ES-I3 (cell line): ENCODE data around the gene RAD51B.

Experiments
- H3K36me3 ChIP-seq: 2 replicates; pipeline ENCODE4 v1.6.1; 2013; ENCODE audit warnings: mild to moderate bottlenecking, low read length, control low read depth, moderate library complexity; ENCODE audit not compliant: insufficient read depth
- H3K4me1 ChIP-seq: 2 replicates; pipeline ENCODE4 v1.6.1; 2013; ENCODE audit warnings: mild to moderate bottlenecking, control low read depth, low read length; ENCODE audit not compliant: insufficient read depth
- H3K9ac ChIP-seq: 2 replicates; pipeline ENCODE4 v1.6.1; 2013; ENCODE audit warnings: low read depth, mild to moderate bottlenecking, low read length, moderate library complexity
- H3K9me3 ChIP-seq: 2 replicates; pipeline ENCODE4 v1.6.1; 2013; ENCODE audit warnings: mild to moderate bottlenecking, low read length, moderate library complexity; ENCODE audit not compliant: control insufficient read depth, insufficient read depth

RAD51B gene

DNA sequence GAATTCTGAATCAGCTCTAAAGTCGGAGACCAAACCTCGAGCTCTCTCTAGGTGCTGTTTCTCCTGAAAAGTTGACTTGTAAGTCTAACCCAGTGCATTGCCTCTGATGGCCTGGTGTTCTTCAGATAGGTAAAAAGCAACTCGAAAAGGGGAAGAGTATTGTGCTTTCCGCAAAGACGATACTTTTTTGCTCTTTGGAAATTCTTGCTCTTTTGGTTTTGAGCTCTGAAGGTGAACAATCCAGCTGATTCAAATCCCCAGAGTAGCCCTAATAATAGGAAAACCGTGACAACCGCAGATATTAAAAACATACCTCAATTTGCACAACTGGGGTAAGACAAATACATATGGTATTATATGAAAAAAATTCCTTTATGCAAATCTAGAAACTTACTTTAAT, 447.4 kb downstream of the RAD51B start:
- Histone ChIP-seq H3K36me3 (no peaks in the 10 kb centered on the region), H3K4me1 (peaks cover 28% of the 10 kb centered on the region), H3K9me3 (no peaks in the 10 kb centered on the region), H3K9ac (no peak overlapping the region)

DNA sequence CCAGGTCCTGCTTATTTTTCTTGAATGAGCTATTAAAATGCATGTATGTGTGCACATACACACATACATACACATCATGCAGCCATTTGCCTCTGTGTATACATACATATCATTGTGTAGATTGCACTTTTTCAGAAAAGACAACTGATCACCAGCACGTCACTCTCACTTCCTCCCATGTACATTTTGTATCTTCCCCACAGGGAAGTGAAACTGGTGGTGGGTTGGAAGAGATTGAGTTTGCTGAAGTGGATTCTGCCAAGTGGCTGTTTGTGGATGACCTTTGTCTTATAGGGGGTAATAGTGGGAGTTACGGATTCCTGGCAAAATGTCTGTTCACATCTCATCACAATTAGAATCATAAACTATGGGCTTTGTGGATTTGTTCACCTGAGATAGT, 448.6 kb downstream of the RAD51B start:
- no peaks in the 10 kb centered on the region for H3K9me3 ChIP-seq
- H3K9ac ChIP-seq = no peak overlapping the region
- no peaks in the 10 kb centered on the region for H3K36me3 ChIP-seq
- peaks cover 16% of the 10 kb centered on the region for H3K4me1 ChIP-seq

DNA sequence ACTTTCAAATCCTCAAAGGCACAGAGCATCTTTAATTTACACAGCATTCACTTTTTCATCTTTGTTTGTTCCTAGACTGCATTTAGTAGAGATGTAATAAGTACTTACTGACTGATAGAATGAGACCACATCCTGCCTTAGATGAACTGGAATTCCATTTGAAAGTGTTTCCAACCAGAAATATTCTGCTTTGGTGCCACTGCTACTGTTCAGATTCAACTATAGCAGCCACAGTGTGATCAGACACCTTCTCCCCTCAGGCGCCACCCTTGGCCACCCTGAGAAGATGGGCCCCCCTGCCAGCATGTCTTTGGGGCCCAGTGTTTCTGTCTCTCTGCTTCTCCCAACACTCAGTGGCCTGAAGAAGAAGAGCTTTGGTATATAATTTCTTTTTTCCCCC, 449.1 kb downstream of the RAD51B start:
- Histone ChIP-seq H3K9ac (no peak overlapping the region), H3K36me3 (no peaks in the 10 kb centered on the region), H3K4me1 (peaks cover 11% of the 10 kb centered on the region), H3K9me3 (no peaks in the 10 kb centered on the region)

- no peaks in the 10 kb centered on the region for H3K9me3 ChIP-seq
- H3K4me1 ChIP-seq = peaks cover 5% of the 10 kb centered on the region; the same call in 1 of the 2 replicates
- H3K9ac ChIP-seq = no peak overlapping the region
- no peaks in the 10 kb centered on the region for H3K36me3 ChIP-seq
Measured at GRCh38 chr14:68269136-68269927, 449.8 kb downstream of the RAD51B start.

DNA sequence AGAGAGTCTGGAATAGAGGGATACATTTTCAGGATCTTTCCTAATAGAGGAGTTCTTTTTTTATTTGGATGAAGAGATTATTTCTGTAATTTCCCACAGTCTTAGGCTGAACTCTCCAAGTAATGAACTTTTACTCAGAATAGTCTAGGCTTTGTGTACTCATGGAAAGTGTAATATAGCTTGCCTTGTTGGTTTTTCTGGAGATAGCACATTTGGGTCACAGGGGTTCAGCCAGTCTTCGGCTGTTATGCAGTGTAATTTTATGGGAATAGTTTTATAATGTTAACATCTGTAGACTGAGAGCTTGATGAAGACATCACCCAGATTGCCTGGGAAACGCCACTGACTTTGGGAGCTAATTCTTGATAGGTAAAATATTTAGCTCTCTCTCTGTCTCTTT, 450.8 kb downstream of the RAD51B start:
- no peak overlapping the region for H3K9ac ChIP-seq
- 0 out of 2 replicates have a peak, but pooled peaks cover 2% of the 10 kb centered on the region for H3K4me1 ChIP-seq
- no peaks in the 10 kb centered on the region for H3K36me3 ChIP-seq
- no peaks in the 10 kb centered on the region for H3K9me3 ChIP-seq

GRCh38 chr14:68271913-68272391, 452.4 kb downstream of the RAD51B start:
- Histone ChIP-seq H3K36me3 (no peaks in the 10 kb centered on the region), H3K9ac (no peak overlapping the region), H3K4me1 (0 out of 2 replicates have a peak, but pooled peaks cover 2% of the 10 kb centered on the region), H3K9me3 (no peaks in the 10 kb centered on the region)

DNA sequence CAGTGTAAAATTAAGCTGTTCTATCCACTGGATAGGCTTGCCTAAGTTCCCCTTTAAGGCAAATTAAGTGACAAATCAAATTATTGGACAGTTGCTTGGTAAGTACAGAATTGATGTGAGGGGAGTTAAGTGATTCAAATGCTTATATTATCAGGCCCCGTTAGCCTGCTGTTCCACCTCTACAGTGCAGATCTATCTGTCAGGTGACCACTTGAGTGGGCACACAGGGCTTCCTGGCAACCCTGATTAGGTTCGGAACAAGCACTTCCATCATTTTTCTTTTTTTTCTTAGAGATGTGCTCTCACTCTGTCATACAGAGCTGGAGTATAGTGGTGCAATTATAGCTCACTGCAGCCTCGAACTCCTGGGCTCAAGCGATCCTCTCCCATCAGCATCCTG, 453.8 kb downstream of the RAD51B start:
- Histone ChIP-seq H3K4me1 (peaks cover 3% of the 10 kb centered on the region; the same call in 1 of the 2 replicates), H3K9me3 (no peaks in the 10 kb centered on the region), H3K9ac (no peak overlapping the region), H3K36me3 (no peaks in the 10 kb centered on the region)

- no peaks in the 10 kb centered on the region for H3K9me3 ChIP-seq
- no peak overlapping the region for H3K9ac ChIP-seq
- H3K4me1 ChIP-seq = peaks cover 10% of the 10 kb centered on the region; the same call in 1 of the 2 replicates
- H3K36me3 ChIP-seq = no peaks in the 10 kb centered on the region
Measured at GRCh38 chr14:68274725-68275124, 455.1 kb downstream of the RAD51B start.

DNA sequence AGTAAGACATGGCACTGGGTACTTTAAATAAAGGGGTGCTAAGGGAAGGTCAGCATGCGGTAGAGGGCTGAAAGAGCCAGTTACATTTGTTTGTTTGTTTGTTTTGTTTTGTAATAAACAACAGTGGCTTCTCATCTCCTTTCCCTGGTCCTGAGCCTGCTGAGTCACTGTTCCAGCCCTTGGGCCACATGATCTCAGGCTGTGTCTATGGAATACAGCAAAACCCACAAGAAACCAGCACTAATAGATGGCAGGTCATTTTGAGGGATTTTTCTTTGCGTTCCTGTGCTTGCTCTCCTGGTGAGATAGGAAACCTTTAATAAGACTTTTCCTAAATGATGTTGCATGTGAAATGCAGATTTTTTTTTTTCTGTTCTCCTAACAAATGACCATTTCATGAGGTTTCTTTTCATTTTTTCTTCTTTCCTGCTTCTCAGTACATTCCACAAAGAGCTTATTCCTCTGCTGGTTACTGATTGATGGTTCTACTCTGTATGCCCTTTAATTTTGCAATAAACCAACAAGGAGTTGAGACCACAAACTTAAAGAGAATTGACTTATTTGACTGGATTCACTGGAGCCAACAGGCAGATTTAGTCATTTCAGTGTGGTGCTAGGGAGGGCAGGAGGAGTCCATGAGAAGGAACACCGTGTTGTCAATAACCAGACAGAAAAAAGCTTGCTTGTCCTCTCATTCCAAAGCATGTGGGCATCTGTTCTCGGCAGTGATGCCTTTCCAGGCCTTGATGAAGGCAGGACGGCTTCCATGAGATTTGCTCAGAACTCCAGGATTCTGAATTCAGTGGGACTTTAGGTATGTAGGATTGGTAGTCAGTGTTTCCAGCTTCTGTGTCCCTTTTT, 459.2 kb downstream of the RAD51B start:
- Histone ChIP-seq H3K36me3 (no peaks in the 10 kb centered on the region), H3K4me1 (peaks cover 24% of the 10 kb centered on the region; the same call in 1 of the 2 replicates), H3K9me3 (no peaks in the 10 kb centered on the region), H3K9ac (no peak overlapping the region)

- peaks cover 24% of the 10 kb centered on the region; the same call in 1 of the 2 replicates for H3K4me1 ChIP-seq
- no peaks in the 10 kb centered on the region for H3K36me3 ChIP-seq
- H3K9me3 ChIP-seq = no peaks in the 10 kb centered on the region
- H3K9ac ChIP-seq = no peak overlapping the region
Measured at GRCh38 chr14:68279437-68279720, 459.8 kb downstream of the RAD51B start.

- no peak overlapping the region for H3K9ac ChIP-seq
- peaks cover 24% of the 10 kb centered on the region; the same call in 1 of the 2 replicates for H3K4me1 ChIP-seq
- H3K9me3 ChIP-seq = no peaks in the 10 kb centered on the region
- no peaks in the 10 kb centered on the region for H3K36me3 ChIP-seq
Measured at GRCh38 chr14:68279777-68280233, 460.2 kb downstream of the RAD51B start.

GRCh38 chr14:68281497-68281896, 461.9 kb downstream of the RAD51B start:
- peaks cover 24% of the 10 kb centered on the region; the same call in 1 of the 2 replicates for H3K4me1 ChIP-seq
- H3K9ac ChIP-seq = no peak overlapping the region
- no peaks in the 10 kb centered on the region for H3K9me3 ChIP-seq
- H3K36me3 ChIP-seq = no peaks in the 10 kb centered on the region

DNA sequence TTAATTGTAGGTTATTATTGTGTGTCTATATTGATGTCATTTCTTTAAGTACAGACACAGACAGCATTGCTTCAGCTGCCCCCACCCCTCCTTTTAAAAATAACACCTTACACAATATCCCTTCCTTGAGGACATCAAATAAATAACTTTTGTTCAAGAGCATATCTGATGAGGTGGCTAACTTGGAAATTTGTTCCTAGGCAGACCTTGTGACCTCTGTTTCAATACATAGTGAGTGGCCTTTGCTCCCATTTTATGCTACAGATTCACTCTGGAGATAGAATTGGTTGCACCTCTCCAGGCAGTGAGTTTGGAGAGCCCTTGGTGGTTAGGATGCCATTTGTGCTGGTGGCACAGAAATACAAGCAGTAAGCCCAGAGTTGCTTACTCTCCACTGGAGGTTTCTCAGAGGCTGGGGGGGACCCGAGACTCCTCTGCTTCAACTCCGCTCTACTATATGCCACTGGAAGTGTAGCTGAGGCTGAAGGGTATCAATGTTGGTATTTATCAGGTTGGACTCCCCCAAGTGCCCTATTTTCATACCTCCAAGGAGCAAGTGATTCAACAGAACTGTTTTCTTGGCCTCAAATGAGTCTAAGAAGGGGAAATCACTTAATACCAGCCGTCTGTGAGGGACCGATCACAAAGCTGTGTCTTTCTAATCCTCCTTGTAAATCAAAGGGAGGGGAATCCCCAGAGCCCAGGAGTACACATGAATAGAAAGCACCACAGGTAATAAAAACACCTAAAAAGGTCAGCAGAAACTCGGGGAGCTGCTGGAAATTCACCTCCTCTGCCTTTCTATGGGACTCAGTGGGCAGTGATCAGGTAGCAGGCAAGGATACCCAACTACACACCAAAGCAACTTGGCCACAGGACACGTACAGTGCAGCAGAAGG, 463.1 kb downstream of the RAD51B start:
- no peaks in the 10 kb centered on the region for H3K36me3 ChIP-seq
- H3K4me1 ChIP-seq = peaks cover 24% of the 10 kb centered on the region; the same call in 1 of the 2 replicates
- H3K9ac ChIP-seq = no peak overlapping the region
- H3K9me3 ChIP-seq = no peaks in the 10 kb centered on the region
